IPS-18a (cell line): Measurements from ENCODE around the gene PLPP4.

Experiments
- H3K27ac ChIP-seq: one replicate; pipeline ENCODE4 v1.5.1; 2013; ENCODE audit warnings: low read length
- H3K27me3 ChIP-seq: one replicate; pipeline ENCODE4 v1.6.1; 2013; ENCODE audit warnings: mild to moderate bottlenecking, low read length; ENCODE audit not compliant: control insufficient read depth, insufficient read depth
- H3K36me3 ChIP-seq: one replicate; pipeline ENCODE4 v1.6.1; 2013; ENCODE audit warnings: low read depth, low read length; ENCODE audit not compliant: control insufficient read depth
- H3K4me1 ChIP-seq: one replicate; pipeline ENCODE4 v1.6.1; 2013; ENCODE audit warnings: low read depth, low read length; ENCODE audit not compliant: control insufficient read depth
- H3K4me3 ChIP-seq: one replicate; pipeline ENCODE4 v1.5.1; 2013; ENCODE audit warnings: low read length
- H3K9ac ChIP-seq: one replicate; pipeline ENCODE4 v1.6.1; 2013; ENCODE audit warnings: mild to moderate bottlenecking, low read length, moderate library complexity
- H3K9me3 ChIP-seq: one replicate; pipeline ENCODE4 v1.6.1; 2013; ENCODE audit warnings: low read depth, low read length; ENCODE audit not compliant: control insufficient read depth

Gene PLPP4

GRCh38 chr10:120477021-120477742 is 20.2 kb downstream of the PLPP4 start:
- Histone ChIP-seq H3K27ac (no peak overlapping the region), H3K9me3 (no peaks in the 10 kb centered on the region), H3K4me3 (no peak overlapping the region), H3K4me1 (no peaks in the 10 kb centered on the region), H3K27me3 (no peaks in the 10 kb centered on the region), H3K36me3 (no peaks in the 10 kb centered on the region), H3K9ac (no peak overlapping the region)

DNA sequence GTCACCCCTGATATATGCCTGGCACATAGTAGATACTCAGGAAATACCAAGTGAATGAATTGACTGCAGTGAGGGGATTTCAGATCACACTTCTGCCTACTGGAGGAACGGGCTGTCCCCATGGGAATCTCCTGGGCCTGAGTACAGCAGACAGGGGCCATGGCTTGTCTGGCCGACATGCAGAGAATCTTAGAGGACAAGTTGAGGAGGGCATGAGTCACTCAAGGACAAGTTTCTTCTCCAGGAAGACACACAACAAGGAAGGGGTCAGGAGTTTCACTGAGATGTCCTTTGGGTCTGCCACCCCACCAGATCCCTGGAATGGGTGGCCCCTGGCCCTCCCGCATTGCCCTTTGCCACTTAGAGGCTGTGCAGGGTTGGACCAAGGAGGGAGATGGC is 20.7 kb downstream of the PLPP4 start:
- H3K4me3 ChIP-seq: no peak overlapping the region
- H3K4me1 ChIP-seq: no peaks in the 10 kb centered on the region
- no peak overlapping the region for H3K9ac ChIP-seq
- no peaks in the 10 kb centered on the region for H3K9me3 ChIP-seq
- H3K36me3 ChIP-seq: no peaks in the 10 kb centered on the region
- no peak overlapping the region for H3K27ac ChIP-seq
- H3K27me3 ChIP-seq: no peaks in the 10 kb centered on the region

- Histone ChIP-seq H3K9me3 (no peaks in the 10 kb centered on the region), H3K27ac (no peak overlapping the region), H3K36me3 (no peaks in the 10 kb centered on the region), H3K9ac (no peak overlapping the region), H3K4me3 (no peak overlapping the region), H3K4me1 (no peaks in the 10 kb centered on the region), H3K27me3 (no peaks in the 10 kb centered on the region)
Observed at GRCh38 chr10:120478386-120478785, 21.4 kb downstream of the PLPP4 start.

DNA sequence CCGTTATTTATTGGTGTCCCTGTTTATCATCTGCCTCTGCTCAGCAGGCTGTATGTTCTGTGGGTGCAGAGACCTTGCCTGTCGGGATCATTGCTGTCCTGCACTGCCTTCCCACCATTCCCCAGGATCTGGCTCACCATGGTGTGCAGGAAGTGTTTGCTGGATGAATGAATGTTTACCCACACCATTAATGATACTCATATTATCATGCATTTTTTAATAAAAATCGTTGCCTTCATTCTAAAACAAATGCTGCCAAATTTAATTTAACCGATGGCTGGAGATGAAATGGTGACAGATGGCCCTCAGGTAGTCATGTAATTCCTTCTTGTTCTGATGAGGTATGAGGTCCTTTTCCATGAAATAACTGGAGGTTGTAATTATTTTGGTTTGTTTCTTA is 22.5 kb downstream of the PLPP4 start:
- H3K36me3 ChIP-seq: no peaks in the 10 kb centered on the region
- no peaks in the 10 kb centered on the region for H3K9me3 ChIP-seq
- no peak overlapping the region for H3K27ac ChIP-seq
- H3K4me3 ChIP-seq: no peak overlapping the region
- H3K4me1 ChIP-seq: no peaks in the 10 kb centered on the region
- no peaks in the 10 kb centered on the region for H3K27me3 ChIP-seq
- H3K9ac ChIP-seq: no peak overlapping the region

- no peaks in the 10 kb centered on the region for H3K36me3 ChIP-seq
- H3K4me3 ChIP-seq: no peak overlapping the region
- no peak overlapping the region for H3K27ac ChIP-seq
- no peak overlapping the region for H3K9ac ChIP-seq
- no peaks in the 10 kb centered on the region for H3K4me1 ChIP-seq
- H3K27me3 ChIP-seq: no peaks in the 10 kb centered on the region
- H3K9me3 ChIP-seq: no peaks in the 10 kb centered on the region
Observed at GRCh38 chr10:120480065-120480600, 23.1 kb downstream of the PLPP4 start.

DNA sequence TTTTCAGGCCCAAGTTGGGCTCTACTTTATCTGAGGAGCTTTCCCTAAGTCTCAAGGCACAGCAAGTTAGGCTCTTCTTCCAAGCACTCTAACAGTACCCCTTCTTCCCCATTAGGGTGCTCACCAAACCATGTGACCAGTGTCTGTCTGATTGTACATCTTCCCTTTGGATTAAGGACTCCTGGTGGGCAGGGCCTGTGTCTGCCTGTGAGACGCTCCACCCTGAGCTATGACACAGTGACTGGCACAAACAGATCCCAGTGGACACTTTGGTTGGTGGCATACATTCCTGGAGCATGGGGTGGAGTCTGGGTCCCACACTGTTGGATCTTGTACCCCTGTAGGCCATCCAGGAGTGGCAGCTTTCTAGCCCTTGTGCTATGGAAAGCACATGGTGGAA is 23.8 kb downstream of the PLPP4 start:
- no peaks in the 10 kb centered on the region for H3K27me3 ChIP-seq
- no peak overlapping the region for H3K4me3 ChIP-seq
- no peaks in the 10 kb centered on the region for H3K4me1 ChIP-seq
- H3K9ac ChIP-seq: no peak overlapping the region
- no peaks in the 10 kb centered on the region for H3K9me3 ChIP-seq
- H3K36me3 ChIP-seq: no peaks in the 10 kb centered on the region
- H3K27ac ChIP-seq: no peak overlapping the region

- Histone ChIP-seq H3K27ac (no peak overlapping the region), H3K27me3 (no peaks in the 10 kb centered on the region), H3K4me1 (no peaks in the 10 kb centered on the region), H3K36me3 (no peaks in the 10 kb centered on the region), H3K9ac (no peak overlapping the region), H3K9me3 (no peaks in the 10 kb centered on the region), H3K4me3 (no peak overlapping the region)
Observed at GRCh38 chr10:120483006-120483405, 26.0 kb downstream of the PLPP4 start.

DNA sequence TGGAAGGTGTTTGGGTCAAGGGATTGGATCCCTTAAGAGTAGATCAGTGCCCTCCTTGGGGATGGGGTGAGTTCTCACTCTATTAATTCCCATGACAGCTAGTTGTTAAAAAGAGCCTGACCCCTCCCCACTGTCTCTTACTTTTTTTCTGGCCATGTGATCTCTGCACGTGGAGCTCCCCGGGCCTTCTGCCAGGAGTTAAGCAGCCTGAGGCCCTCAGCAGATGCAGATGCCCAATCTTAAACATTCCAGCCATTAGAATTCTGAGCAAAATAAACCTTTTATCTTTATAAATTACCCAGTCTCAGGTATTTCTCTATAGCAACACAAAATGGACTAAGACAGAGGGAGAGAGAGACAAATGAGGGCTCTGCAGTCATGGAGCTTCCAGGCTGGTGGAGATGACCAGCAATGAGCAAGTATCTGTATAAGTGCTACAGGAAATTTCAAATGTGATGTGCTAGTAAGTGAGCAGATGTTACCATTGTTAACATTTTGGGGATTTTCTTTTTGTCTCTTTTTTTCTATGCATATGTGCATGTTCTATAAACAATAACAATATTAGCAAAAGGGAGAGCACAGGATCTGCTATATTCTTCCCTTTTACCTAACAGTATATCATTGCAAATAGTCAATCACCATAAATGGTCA is 26.7 kb downstream of the PLPP4 start:
- no peaks in the 10 kb centered on the region for H3K4me1 ChIP-seq
- H3K27me3 ChIP-seq: no peaks in the 10 kb centered on the region
- no peaks in the 10 kb centered on the region for H3K36me3 ChIP-seq
- H3K4me3 ChIP-seq: no peak overlapping the region
- no peak overlapping the region for H3K27ac ChIP-seq
- H3K9me3 ChIP-seq: no peaks in the 10 kb centered on the region
- H3K9ac ChIP-seq: no peak overlapping the region

DNA sequence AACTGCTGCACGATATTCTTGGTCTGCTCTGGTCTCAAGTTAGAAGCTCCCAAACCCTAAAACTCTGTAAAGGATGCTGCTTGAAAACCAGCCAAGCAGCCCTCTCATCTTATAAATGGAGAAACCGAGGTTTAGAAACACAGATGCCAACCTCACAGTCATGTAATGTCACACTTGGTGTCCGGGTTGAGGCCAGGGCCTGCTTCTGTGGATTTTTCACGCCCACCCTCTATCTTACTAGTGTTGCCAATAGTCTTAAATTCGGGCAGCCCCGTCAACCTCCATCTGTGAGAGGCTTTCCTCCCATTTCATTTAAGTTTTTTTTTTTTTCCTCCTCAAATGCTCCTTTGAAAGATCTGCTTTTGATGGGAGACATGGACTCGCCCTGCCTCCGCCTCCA is 28.9 kb downstream of the PLPP4 start:
- H3K9me3 ChIP-seq: no peaks in the 10 kb centered on the region
- H3K4me1 ChIP-seq: no peaks in the 10 kb centered on the region
- no peaks in the 10 kb centered on the region for H3K36me3 ChIP-seq
- H3K27ac ChIP-seq: no peak overlapping the region
- H3K9ac ChIP-seq: no peak overlapping the region
- no peaks in the 10 kb centered on the region for H3K27me3 ChIP-seq
- H3K4me3 ChIP-seq: no peak overlapping the region

DNA sequence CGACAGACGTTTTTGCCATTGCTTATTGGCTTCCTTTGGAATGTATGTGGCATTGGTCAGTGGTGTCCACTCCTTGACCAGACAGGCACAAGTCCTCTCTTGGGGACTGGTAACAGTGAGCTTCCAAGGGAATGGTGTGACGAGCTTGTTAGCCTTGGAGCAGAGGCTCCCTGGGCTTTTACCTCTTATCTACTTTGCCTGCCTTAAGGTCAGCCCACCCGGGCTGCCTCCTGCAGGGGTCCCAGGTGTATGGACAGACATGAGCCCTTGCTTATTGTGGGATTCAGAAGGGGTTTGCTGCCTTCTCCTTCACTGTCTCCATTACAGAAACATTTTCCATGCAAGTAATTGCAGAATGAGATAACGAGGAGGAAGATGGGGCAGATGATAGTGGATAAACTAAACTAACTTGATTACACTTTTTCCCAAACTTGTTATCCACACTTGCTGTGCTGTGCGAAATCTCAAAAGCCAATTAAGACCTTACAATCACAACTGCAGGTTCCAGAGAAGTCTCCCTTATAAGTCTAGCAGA is 29.7 kb downstream of the PLPP4 start:
- H3K27me3 ChIP-seq: no peaks in the 10 kb centered on the region
- H3K4me1 ChIP-seq: no peaks in the 10 kb centered on the region
- H3K9me3 ChIP-seq: no peaks in the 10 kb centered on the region

DNA sequence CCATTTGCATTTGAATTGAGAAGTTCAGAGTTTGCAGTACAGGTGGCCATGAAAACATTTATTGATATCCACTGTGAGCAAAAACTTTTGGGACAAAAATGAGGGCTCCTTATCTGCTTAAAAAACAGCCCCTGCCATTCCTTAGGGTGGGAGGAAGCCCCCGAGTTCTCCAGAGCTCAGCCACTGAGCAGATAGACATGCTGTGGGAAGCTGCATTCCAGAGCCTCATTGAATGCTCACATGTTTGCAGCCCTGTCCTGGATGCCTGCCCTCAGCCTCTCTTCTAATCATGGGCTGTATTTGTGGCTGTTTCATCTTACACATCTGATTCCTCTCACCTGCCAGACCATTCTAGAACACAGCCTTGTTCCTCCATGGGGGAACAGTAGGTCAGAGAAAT is 33.3 kb downstream of the PLPP4 start:
- Histone ChIP-seq H3K27me3 (no peaks in the 10 kb centered on the region), H3K4me3 (no peak overlapping the region), H3K4me1 (no peaks in the 10 kb centered on the region), H3K9ac (no peak overlapping the region), H3K27ac (no peak overlapping the region), H3K36me3 (no peaks in the 10 kb centered on the region), H3K9me3 (no peaks in the 10 kb centered on the region)

More for the DNA sequence above, 29.7 kb downstream of the PLPP4 start:
- Histone ChIP-seq H3K9ac (no peak overlapping the region), H3K36me3 (no peaks in the 10 kb centered on the region), H3K4me3 (no peak overlapping the region), H3K27ac (no peak overlapping the region)

DNA sequence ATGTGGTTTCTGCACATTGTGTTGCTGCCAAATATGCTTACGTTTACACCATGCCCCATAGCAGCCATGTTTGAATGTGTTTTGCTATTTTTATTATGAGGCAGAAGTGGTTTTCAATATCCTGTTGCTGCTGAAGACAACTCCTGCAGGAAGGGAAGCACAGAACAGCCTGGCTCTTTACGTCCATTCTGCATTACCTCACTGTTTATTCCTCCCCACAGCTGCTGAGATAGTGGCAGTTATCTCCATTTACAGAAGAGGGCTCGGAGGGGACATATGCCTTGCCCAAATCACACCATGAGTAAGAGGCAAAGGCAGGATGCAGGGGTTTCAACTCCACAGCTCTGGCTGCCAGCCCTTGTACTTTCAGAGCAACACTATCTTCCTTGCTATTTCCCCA is 35.3 kb downstream of the PLPP4 start:
- Histone ChIP-seq H3K9me3 (no peaks in the 10 kb centered on the region), H3K9ac (no peak overlapping the region), H3K4me3 (no peak overlapping the region), H3K27ac (no peak overlapping the region), H3K4me1 (no peaks in the 10 kb centered on the region), H3K36me3 (no peaks in the 10 kb centered on the region), H3K27me3 (no peaks in the 10 kb centered on the region)
